ENCODE measurements around the gene MAD1L1.

GRCh38 chr7:2098056-2098455 is 134.7 kb downstream of the MAD1L1 start:
- TF ChIP-seq CTCF (conservative IDR thresholded peaks at IDR 0.05) (no peak), EZH2 (IDR thresholded peaks at IDR 0.05; ENCODE audit: low read depth) (no peak)

Measured in PC-9 (cell line).